Esophagus mucosa (tissue), 1 donor: ENCODE data around the gene ASB15. TPM values are rescaled to one million over a fixed set of nuclear protein-coding genes. Genes with fewer than 3 reads are reported as not detected.

ENCODE experiments used
- ATAC-seq: fragments of 200-7000 bp; cut with Tn5 transposase; one replicate; pipeline ENCODE4 v1.9.1; 2020
- total RNA-seq: library from RNA; stranded (reverse); gene quantifications from one replicate; pipeline ENCODE4 v1.2.4, GENCODE V29; 2023
- donor health status: DM: yes; HTN: yes; CAD: no.

The ASB15 gene
- total RNA-seq, 1 donor from 2014 or later = not detected

DNA sequence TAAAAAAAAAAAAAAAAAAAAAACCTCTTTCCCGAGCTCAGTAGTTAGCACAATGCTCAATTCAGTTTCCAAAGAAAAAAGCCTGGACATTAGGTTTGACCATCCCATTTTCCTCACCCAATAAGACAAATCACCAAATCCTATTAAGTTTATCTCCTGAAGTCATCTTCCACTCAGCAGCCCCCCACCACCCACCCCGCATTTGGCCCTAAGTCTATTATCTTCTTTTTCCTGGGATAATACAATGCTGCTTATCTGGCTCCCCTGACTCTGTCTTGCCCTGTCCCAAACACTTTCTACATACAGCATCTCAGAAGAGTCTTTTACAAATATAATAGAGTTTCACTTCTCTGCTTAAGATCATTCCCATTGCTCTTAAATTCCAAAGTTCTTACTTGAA lies 36.3 kb downstream of the ASB15 start:
- ATAC-seq = no peak

GRCh38 chr7:123639631-123640030 lies 38.0 kb downstream of the ASB15 start:
- ATAC-seq = no peak

DNA sequence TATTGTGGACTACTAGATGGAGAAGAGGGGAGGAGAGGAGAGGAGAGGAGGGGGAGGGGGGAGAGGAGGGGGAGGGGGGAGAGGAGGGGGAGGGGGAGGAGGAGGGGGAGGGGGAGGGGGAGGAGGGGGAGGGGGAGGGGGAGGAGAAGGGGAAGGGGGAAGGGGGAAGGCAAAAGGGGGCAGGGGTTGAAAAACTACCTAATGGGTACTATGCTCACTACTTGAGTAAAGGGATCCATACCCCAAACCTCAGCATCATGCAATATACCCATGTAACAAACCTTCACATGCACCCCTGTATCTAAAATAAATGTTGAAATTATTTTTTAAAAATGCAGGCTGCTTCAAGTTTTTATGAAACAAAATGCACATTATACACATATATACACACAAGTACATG lies 39.0 kb downstream of the ASB15 start:
- no peak for ATAC-seq

GRCh38 chr7:123641901-123642300 lies 40.3 kb downstream of the ASB15 start:
- no peak for ATAC-seq

DNA sequence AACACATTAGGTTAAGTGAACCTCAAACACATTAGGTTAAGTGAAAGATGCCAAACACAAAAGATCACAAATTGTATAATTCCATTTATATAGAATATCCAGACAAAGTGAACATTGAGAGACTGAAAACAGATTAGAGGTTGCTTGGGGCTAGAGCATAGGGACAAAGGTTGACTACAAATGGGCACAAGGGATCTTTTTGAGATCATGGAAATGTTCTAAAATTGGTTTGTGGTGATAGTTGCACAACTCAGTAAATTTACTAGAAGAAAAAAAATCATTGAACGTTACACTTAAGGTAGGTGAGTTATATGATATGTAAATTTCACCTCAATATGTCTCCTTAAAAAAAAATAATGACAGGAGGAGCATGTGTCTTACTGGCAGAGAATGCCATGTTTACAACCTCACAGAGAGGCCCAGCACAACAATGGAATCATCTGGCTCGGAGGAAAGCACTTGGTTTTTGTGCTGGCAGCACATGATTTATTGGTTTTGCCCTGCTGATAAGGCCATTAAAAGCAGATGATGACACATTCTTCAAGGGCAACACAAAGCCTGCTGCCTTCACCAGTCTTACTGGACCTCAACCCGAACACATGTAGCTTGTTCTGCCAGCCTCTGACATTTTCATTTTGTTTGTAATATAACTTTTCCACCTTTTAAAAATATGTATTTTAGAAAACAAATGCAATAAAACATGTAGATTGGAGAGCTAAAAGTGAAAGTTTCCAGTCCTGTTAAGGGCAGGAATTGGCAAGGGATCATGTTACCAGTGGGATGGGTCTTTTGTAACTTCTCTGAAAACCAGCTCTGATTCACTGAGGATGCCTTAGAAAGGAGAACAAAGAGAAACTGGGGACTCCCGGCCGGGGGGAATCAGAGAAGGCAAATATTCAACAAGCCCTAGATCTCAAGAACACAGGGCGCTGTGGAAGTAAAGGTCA lies 42.1 kb downstream of the ASB15 start:
- no peak for ATAC-seq

DNA sequence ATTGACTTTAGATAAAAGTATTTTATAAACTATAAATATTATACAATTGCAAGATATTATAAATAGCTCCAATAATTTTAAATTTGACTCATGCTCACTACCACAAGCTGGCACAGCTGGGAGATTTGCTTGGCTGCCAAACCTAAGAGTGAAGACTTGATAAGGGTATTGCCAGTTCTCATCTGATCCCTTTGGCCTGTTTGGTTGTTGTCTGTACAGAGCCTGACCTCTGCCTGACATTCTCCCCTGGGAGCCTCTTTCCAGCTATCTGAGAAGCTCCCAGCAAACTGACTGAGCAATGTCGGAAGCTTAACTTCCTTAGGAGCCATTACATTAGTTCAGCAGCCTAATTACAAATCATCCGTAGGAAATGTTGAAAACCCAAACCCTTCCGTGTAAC lies 43.9 kb downstream of the ASB15 start:
- ATAC-seq = no peak

DNA sequence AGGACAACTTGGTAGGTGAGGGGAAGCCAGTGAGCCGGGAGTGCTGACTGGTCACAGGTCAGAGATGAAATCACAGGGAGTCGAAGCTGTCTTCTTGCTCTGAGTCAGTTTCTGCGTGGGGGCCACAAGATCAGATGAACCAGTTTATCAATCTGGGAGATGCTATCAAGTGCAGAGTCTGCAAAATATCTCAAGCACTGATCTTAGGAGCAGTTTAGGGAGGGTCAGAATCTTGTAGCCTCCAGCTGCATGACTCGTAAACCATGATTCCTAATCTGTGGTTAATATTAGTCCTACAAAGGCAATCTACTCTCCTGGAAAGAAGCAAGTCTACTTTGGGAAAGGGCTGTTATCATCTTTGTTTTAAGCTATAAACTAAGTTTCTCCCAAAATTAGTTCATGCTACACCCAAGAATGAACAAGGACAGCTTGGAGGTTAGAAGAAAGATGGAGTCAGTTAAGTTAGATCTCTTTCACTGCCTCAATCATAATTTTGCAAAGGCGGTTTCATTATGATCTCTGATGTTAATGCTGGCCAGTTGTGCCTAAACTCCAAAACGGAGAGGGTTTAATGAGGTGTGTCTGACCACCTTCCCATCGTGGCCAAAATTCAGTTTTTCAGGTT lies 45.6 kb downstream of the ASB15 start:
- no peak for ATAC-seq

DNA sequence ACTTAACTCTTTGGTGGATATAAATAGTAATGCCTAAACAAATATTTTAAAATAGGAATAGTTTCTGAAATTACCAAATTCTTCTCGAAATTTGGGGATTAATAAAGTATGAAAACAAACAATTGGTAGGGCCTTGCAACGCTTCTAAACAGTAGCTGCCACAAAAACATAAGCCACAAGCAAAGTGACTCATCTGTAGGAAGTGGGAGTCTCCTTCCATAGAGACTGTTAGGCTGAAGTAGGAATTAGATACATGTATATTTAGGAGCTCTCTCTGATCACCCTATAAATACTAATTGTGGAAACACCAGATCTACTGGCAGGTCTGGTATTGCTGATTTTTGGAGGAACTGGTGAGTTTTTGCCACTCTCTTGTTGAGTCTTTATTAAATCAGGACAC lies 48.3 kb downstream of the ASB15 start:
- ATAC-seq = no peak

DNA sequence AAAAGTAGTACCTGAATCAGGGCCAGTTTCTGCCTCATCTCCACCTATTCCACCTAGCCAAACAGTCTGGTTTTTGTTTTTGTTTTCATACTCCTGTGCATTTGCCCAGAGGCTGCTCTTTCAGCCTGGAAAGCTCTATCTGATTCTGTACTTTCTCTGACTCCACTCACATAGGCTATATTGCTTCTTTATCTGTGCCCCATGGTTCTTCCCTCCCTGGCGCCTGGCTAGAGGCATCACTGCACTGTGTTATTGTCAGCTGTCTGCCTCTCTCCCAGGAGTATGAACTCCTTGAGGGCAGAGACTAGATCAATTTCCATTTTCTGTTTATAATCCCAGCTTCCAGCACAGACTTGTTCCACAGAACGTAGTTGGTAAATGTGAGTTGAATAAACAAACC lies 49.0 kb downstream of the ASB15 start:
- ATAC-seq = no peak

GRCh38 chr7:123652406-123652805 lies 50.8 kb downstream of the ASB15 start:
- no peak for ATAC-seq

- no peak for ATAC-seq
These were observed 51.5 kb downstream of the ASB15 start for GRCh38 chr7:123653162-123653561.

DNA sequence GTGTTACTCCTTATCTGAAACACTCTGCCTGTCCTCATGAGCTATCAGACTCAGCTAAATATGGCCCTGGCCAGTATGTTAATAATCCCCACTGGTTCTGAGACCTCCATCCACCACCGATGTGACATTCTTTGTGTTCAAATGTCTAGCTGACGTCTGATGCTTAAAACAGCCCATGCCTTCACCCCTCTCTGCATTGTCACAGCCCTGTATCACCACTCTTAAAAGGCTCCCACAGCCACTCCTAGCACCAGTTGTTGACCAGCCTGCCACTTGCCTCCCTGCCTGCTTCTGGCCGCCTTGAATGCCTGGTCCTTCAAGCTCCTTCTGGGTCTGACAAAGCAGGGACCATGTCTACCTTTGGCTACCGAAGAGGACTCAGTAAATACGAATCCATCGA lies 54.0 kb downstream of the ASB15 start, which contains the start of gene LMOD2:
Gene LMOD2 (plus strand): TSS at position 253 of the 400 bp plus-strand sequence. CDS start 98 bp downstream, at position 351.
- no peak for ATAC-seq

DNA sequence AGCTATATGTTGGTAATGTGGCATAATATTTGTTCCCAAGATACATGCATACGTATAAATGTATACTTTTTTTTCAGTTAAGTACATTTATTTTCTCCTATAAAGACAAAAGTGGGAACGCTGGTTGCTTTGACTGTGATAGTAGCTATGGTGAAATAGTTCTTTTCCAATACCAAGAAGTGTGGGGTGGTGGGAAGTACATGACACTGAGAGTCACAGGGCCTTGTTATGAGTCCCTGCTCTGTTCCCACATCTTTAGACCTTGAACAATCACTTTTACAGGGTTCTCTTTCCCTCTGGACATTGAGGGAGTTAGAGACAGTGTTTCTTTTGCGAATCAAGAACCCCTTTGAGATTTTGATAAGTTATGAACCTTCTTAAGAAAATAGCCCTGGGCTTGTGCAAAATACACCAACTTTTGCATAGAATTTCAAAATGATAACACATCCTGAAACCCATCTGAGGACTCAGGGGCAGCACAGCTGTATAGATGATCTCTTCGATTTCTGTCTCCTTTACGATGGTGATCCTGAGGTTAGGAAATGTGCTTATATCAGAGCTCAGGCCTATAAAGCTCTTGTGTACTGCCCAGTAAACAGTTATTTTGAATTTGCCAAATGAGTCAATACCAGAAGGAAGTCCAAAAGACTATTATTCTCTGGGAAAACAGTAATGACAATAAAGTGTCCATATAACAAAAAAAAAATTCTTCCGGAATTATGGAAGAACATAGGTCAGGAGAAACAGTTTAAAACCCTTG lies 55.1 kb downstream of the ASB15 start:
- ATAC-seq = no peak

- ATAC-seq = no peak
These were observed 55.7 kb downstream of the ASB15 start for GRCh38 chr7:123657304-123657685.

DNA sequence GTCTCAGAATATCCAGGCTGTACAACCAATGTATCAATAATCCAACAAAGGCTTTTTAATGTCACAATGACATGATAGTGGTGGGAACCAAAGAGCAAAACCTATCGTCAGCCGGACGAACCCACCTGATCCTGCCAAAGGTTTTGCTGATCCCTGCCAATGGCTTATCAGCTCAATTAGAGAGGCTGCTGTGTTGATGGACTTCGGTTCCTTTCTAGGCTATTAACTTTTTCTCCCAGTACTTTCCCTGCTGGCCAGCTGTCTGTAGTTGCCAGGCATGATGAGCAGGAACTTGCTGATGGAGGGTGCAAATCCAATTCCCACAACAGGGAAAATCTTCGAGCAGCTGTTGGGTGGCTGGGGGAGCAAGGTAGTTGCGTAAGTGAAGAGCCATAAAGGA lies 56.4 kb downstream of the ASB15 start:
- no peak for ATAC-seq

DNA sequence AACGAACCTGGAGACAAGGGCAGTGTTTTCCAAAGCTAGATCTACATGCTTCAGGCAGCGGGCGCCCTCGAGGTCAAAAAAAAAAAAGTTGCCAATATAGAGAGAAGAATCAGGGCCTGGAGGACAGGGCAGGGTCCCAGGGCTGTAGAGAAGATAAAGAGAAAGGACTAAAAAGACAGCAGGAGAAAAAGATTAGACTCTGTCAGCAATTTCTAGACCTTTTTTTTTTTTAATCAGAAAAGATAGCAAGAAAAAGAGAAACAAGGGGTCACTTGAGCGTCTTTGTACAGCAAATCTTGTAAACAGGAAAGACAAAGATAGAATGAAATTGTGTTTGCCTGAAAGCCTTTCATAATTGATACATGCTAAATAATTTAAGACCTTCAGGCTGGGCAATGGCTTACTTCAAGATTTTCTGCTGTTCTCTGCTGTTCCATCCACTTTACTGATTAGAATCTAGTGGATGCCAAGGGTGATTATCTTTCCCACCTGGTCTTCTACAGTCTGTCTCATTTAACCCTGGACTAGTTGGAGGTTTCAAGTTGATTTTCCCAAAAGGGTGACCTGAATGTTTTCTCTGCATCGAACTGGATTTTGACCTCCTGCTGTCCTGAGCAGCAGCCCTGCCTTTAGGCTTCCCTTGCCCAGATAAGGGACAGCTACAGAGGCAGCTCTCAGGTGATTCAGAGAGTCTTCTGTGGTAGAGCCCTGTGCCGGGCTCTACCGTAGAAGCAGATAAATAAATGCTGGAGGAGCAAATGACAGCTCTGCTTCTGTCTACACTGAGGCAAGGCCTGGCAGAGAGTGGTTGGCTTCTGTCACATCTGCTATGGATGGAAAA lies 59.1 kb downstream of the ASB15 start:
- no peak for ATAC-seq

DNA sequence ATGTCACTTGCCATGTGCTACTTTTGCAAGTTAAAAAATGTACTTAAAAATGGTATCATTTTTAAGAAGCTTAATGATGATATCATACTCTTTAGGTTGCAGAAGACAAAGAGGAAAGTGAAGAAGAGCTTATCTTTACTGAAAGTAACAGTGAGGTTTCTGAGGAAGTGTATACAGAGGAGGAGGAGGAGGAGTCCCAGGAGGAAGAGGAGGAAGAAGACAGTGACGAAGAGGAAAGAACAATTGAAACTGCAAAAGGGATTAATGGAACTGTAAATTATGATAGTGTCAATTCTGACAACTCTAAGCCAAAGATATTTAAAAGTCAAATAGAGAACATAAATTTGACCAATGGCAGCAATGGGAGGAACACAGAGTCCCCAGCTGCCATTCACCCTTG lies 60.1 kb downstream of the ASB15 start:
- ATAC-seq = no peak

- no peak for ATAC-seq
These were observed 60.7 kb downstream of the ASB15 start for GRCh38 chr7:123662293-123662692.

DNA sequence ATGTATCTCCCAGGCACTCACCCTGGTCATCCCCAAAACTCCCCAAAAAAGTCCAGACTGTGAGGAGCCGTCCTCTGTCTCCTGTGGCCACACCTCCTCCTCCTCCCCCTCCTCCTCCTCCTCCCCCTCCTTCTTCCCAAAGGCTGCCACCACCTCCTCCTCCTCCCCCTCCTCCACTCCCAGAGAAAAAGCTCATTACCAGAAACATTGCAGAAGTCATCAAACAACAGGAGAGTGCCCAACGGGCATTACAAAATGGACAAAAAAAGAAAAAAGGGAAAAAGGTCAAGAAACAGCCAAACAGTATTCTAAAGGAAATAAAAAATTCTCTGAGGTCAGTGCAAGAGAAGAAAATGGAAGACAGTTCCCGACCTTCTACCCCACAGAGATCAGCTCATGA lies 61.1 kb downstream of the ASB15 start:
- no peak for ATAC-seq

DNA sequence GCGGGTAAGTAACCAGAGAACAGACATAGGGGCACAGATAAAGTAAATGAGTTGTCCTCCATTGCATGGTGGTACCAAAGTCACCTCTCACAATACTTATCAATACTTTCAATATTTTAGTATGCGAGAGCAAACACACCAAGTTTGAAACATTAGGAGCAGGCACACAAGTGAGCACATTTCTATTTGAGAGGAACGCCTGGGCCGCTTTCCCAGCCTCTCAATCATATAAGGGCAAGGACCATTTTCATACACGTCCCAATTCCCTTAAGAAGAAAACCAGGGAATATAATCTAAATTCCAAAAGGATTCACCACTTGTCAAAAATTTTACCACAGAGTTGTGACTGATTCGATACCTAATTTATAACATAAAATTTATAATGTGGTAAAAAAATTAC lies 61.6 kb downstream of the ASB15 start:
- no peak for ATAC-seq

- peak; percentile 74 for ATAC-seq
These were observed 63.5 kb downstream of the ASB15 start for GRCh38 chr7:123665157-123665556.

GRCh38 chr7:123665896-123666295 lies 64.3 kb downstream of the ASB15 start:
- ATAC-seq = no peak
